ENCODE results near the gene ADCY10. TPM values are rescaled to one million over a fixed set of nuclear protein-coding genes. Genes with fewer than 3 reads are reported as not detected.

Gene ADCY10
- total and polyA plus RNA-seq, 9 of the 15 experiments (the other 6 are each of a cell fraction or from before 2014, with no cell fraction given): 0.08 to 0.86 (median 0.22) TPM

DNA sequence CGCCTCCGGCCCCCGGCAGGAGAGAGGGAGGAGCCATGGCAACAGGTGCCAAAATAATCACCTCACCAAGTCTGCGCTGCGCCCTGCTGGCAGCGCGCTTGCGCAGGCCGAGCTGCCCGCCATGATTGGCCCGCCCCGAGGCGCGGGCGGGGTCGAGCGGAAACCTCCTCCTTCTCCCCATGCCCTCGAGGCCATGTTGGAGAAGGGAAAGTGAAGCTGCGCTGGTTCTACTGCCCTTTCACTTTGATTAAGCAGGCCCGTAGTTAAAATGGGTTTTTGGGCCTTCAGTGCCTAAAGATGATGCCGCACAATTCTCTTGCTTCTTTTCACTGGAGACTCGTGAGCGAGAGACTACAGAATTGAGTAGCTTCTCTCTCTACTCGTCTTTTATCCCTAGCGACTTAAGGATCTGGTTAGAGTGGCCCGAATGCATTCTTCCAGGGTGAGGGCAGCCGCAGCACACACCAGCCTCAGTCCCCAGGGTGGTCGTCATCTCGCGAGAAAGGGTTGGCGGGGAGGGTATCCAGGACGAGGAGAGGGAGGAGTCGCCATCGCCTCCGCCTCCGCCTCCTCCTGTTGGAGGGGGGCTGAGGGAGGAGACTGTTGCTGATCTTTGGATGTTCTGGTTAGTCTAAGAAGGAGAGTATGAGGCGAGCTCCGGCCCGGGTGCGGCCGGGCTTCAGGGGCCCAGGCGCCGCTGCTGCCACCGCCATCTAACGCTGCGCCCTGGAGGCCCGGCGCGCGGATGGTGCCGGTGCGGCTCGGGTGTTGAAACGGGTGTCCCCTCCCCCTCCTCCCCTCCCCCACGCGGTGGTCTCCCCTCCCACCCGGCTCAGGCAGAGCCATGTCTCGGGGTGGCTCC is 22.4 kb upstream of the ADCY10 start, which contains the start of gene DCAF6 (continued):
- TF ChIP-seq, protein P1, sequence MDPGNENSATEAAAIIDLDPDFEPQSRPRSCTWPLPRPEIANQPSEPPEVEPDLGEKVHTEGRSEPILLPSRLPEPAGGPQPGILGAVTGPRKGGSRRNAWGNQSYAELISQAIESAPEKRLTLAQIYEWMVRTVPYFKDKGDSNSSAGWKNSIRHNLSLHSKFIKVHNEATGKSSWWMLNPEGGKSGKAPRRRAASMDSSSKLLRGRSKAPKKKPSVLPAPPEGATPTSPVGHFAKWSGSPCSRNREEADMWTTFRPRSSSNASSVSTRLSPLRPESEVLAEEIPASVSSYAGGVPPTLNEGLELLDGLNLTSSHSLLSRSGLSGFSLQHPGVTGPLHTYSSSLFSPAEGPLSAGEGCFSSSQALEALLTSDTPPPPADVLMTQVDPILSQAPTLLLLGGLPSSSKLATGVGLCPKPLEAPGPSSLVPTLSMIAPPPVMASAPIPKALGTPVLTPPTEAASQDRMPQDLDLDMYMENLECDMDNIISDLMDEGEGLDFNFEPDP (CRISPR knock-in tag; IDR thresholded peaks at IDR 0.05): no peak
- TF ChIP-seq MTF1 (CRISPR knock-in tag; IDR thresholded peaks at IDR 0.05; ENCODE audit: borderline replicate concordance) (no peak), ZNF212 (CRISPR knock-in tag; IDR thresholded peaks at IDR 0.05) (0 out of 2 replicates have a peak, but pooled peaks have one; percentile 80), HMGN3 (IDR thresholded peaks at IDR 0.05; ENCODE audit: borderline replicate concordance, extremely low read depth, insufficient read length, low read depth, low read length) (peak; percentile 95), ZNF586 (CRISPR knock-in tag; conservative IDR thresholded peaks at IDR 0.05) (no peak; the same call in 1 of the 2 replicates), ZNF778 (CRISPR knock-in tag; IDR thresholded peaks at IDR 0.05) (no peak), RBM25 (IDR thresholded peaks at IDR 0.05; ENCODE audit: low read depth, low read length, severe bottlenecking) (peak; percentile 87), TOE1 (IDR thresholded peaks at IDR 0.05; ENCODE audit: borderline replicate concordance) (peak; percentile 55), TOE1 (CRISPR knock-in tag; IDR thresholded peaks at IDR 0.05; ENCODE audit: borderline replicate concordance, low read depth) (no peak), ARID1B (IDR thresholded peaks at IDR 0.05) (no peak), SUPT5H (IDR thresholded peaks at IDR 0.05) (peak; percentile 92), EGR1 (conservative IDR thresholded peaks at IDR 0.05) (peak; percentile 84)
